IPS-20b (cell line): Measurements from ENCODE around the gene STX3.

Experiments used
- H3K27ac ChIP-seq: one replicate; pipeline ENCODE4 v1.5.1; 2013; ENCODE audit warnings: low read length
- H3K27me3 ChIP-seq: 2 replicates; pipeline ENCODE4 v1.6.1; 2013; ENCODE audit warnings: mild to moderate bottlenecking, low read length, inconsistent platforms; ENCODE audit not compliant: insufficient read depth
- H3K36me3 ChIP-seq: 2 replicates; pipeline ENCODE4 v1.6.1; 2013; ENCODE audit warnings: low read depth, mild to moderate bottlenecking, inconsistent platforms, low read length, moderate library complexity; ENCODE audit not compliant: insufficient read depth
- H3K4me1 ChIP-seq: 2 replicates; pipeline ENCODE4 v1.6.1; 2013; ENCODE audit warnings: mild to moderate bottlenecking, control low read depth, inconsistent platforms, low read length, moderate library complexity; ENCODE audit not compliant: insufficient read depth
- H3K4me3 ChIP-seq: 2 replicates; pipeline ENCODE4 v1.5.1; 2013; ENCODE audit warnings: mild to moderate bottlenecking, low read length, inconsistent platforms
- H3K9ac ChIP-seq: 2 replicates; pipeline ENCODE4 v1.6.1; 2013; ENCODE audit warnings: low read depth, mild to moderate bottlenecking, inconsistent platforms, low read length, moderate library complexity
- H3K9me3 ChIP-seq: 2 replicates; pipeline ENCODE4 v1.6.1; 2013; ENCODE audit warnings: mild to moderate bottlenecking, low read depth, low read length, inconsistent platforms; ENCODE audit not compliant: insufficient read depth

Gene STX3

GRCh38 chr11:59760771-59761170 is 5.6 kb downstream of the STX3 start:
- Histone ChIP-seq H3K27me3 (no peaks in the 10 kb centered on the region), H3K4me1 (peaks cover 12% of the 10 kb centered on the region; the same call in 1 of the 2 replicates), H3K27ac (no peak overlapping the region), H3K4me3 (no peak overlapping the region), H3K9me3 (no peaks in the 10 kb centered on the region), H3K9ac (no peak overlapping the region), H3K36me3 (no peaks in the 10 kb centered on the region; the same call in 1 of the 2 replicates)

GRCh38 chr11:59761993-59762392 is 6.8 kb downstream of the STX3 start:
- Histone ChIP-seq H3K36me3 (no peaks in the 10 kb centered on the region; the same call in 1 of the 2 replicates), H3K4me3 (no peak overlapping the region), H3K27ac (no peak overlapping the region), H3K4me1 (peaks cover 3% of the 10 kb centered on the region; the same call in 1 of the 2 replicates), H3K9ac (no peak overlapping the region), H3K27me3 (no peaks in the 10 kb centered on the region), H3K9me3 (no peaks in the 10 kb centered on the region)

- H3K4me1 ChIP-seq: no peaks in the 10 kb centered on the region
- no peak overlapping the region for H3K9ac ChIP-seq
- no peak overlapping the region for H3K27ac ChIP-seq
Measured at GRCh38 chr11:59765068-59765735, 10.0 kb downstream of the STX3 start.

GRCh38 chr11:59766542-59767224 is 11.5 kb downstream of the STX3 start:
- no peak overlapping the region for H3K9ac ChIP-seq
- no peak overlapping the region for H3K27ac ChIP-seq

More at GRCh38 chr11:59765068-59765735, 10.0 kb downstream of the STX3 start:
- H3K4me3 ChIP-seq: no peak overlapping the region
- no peaks in the 10 kb centered on the region; the same call in 1 of the 2 replicates for H3K36me3 ChIP-seq
- H3K27me3 ChIP-seq: no peaks in the 10 kb centered on the region
- H3K9me3 ChIP-seq: no peaks in the 10 kb centered on the region

GRCh38 chr11:59767225-59767611 is 12.0 kb downstream of the STX3 start:
- Histone ChIP-seq H3K27me3 (no peaks in the 10 kb centered on the region), H3K9ac (no peak overlapping the region), H3K27ac (no peak overlapping the region), H3K9me3 (no peaks in the 10 kb centered on the region), H3K4me3 (no peak overlapping the region), H3K36me3 (no peaks in the 10 kb centered on the region; the same call in 1 of the 2 replicates), H3K4me1 (no peaks in the 10 kb centered on the region)

More at GRCh38 chr11:59766542-59767224, 11.5 kb downstream of the STX3 start:
- Histone ChIP-seq H3K9me3 (no peaks in the 10 kb centered on the region), H3K4me3 (no peak overlapping the region), H3K36me3 (no peaks in the 10 kb centered on the region; the same call in 1 of the 2 replicates), H3K27me3 (no peaks in the 10 kb centered on the region), H3K4me1 (no peaks in the 10 kb centered on the region)

- H3K27ac ChIP-seq: no peak overlapping the region
- H3K9me3 ChIP-seq: no peaks in the 10 kb centered on the region
- H3K9ac ChIP-seq: no peak overlapping the region
- peaks cover 13% of the 10 kb centered on the region for H3K36me3 ChIP-seq
- no peak overlapping the region for H3K4me3 ChIP-seq
- H3K27me3 ChIP-seq: no peaks in the 10 kb centered on the region
- H3K4me1 ChIP-seq: no peaks in the 10 kb centered on the region
Measured at GRCh38 chr11:59769111-59769510, 13.9 kb downstream of the STX3 start.

GRCh38 chr11:59769828-59770227 is 14.7 kb downstream of the STX3 start:
- Histone ChIP-seq H3K27me3 (no peaks in the 10 kb centered on the region), H3K9ac (no peak overlapping the region), H3K27ac (no peak overlapping the region), H3K36me3 (peaks cover 19% of the 10 kb centered on the region), H3K4me3 (no peak overlapping the region), H3K4me1 (no peaks in the 10 kb centered on the region), H3K9me3 (no peaks in the 10 kb centered on the region)

- no peaks in the 10 kb centered on the region for H3K4me1 ChIP-seq
- no peaks in the 10 kb centered on the region for H3K9me3 ChIP-seq
- no peaks in the 10 kb centered on the region for H3K27me3 ChIP-seq
- H3K36me3 ChIP-seq: peaks cover 24% of the 10 kb centered on the region
- no peak overlapping the region for H3K4me3 ChIP-seq
- H3K27ac ChIP-seq: no peak overlapping the region
- H3K9ac ChIP-seq: no peak overlapping the region
Measured at GRCh38 chr11:59770319-59770718, 15.1 kb downstream of the STX3 start.

- H3K9me3 ChIP-seq: no peaks in the 10 kb centered on the region
- H3K27ac ChIP-seq: no peak overlapping the region
- no peaks in the 10 kb centered on the region for H3K27me3 ChIP-seq
- H3K4me3 ChIP-seq: no peak overlapping the region
- peaks cover 30% of the 10 kb centered on the region for H3K36me3 ChIP-seq
- H3K9ac ChIP-seq: no peak overlapping the region
- H3K4me1 ChIP-seq: no peaks in the 10 kb centered on the region
Measured at GRCh38 chr11:59770869-59771268, 15.7 kb downstream of the STX3 start.

GRCh38 chr11:59771605-59772004 is 16.4 kb downstream of the STX3 start:
- no peak overlapping the region for H3K27ac ChIP-seq
- no peak overlapping the region for H3K9ac ChIP-seq
- no peak overlapping the region for H3K4me3 ChIP-seq
- H3K4me1 ChIP-seq: no peaks in the 10 kb centered on the region
- peaks cover 36% of the 10 kb centered on the region for H3K36me3 ChIP-seq
- H3K27me3 ChIP-seq: no peaks in the 10 kb centered on the region
- H3K9me3 ChIP-seq: no peaks in the 10 kb centered on the region

GRCh38 chr11:59773083-59773440 is 17.9 kb downstream of the STX3 start:
- H3K27ac ChIP-seq: no peak overlapping the region
- H3K4me3 ChIP-seq: no peak overlapping the region
- H3K36me3 ChIP-seq: peaks cover 36% of the 10 kb centered on the region
- H3K4me1 ChIP-seq: no peaks in the 10 kb centered on the region
- H3K9me3 ChIP-seq: no peaks in the 10 kb centered on the region
- no peaks in the 10 kb centered on the region for H3K27me3 ChIP-seq
- H3K9ac ChIP-seq: no peak overlapping the region
